GM23248 (cell line): ENCODE measurements around the gene JAK3. TPM values are rescaled to one million over a fixed set of nuclear protein-coding genes. Genes with fewer than 3 reads are reported as not detected.

Source experiments
- DNase-seq: peaks from one replicate; pipeline ENCODE4 v3.0.0-alpha.2; 2015
- H2AFZ ChIP-seq: fragments of 200-600 bp; sonication (generic); 2 replicates; pipeline ENCODE4 v1.6.1; 2016; ENCODE audit warnings: antibody characterized with exemption
- H3F3A ChIP-seq: fragments of 200-600 bp; sonication (generic); 2 replicates; pipeline ENCODE4 v1.6.1; 2016; ENCODE audit warnings: mild to moderate bottlenecking, antibody characterized with exemption, mixed run types; ENCODE audit not compliant: insufficient read depth
- H3K27ac ChIP-seq: fragments of 200-600 bp; sonication (generic); 2 replicates; pipeline ENCODE4 v1.5.1; 2016; ENCODE audit warnings: mild to moderate bottlenecking
- H3K27me3 ChIP-seq: fragments of 200-600 bp; sonication (generic); replicated peaks from 2 replicates; pipeline ENCODE4 v1.6.1; 2016; ENCODE audit warnings: mild to moderate bottlenecking; ENCODE audit not compliant: insufficient read depth
- H3K36me3 ChIP-seq: fragments of 200-600 bp; sonication (generic); 2 replicates; pipeline ENCODE4 v1.6.1; 2016; ENCODE audit warnings: low read depth, mild to moderate bottlenecking
- H3K4me1 ChIP-seq: fragments of 200-600 bp; sonication (generic); 2 replicates; pipeline ENCODE4 v1.6.1; 2016; ENCODE audit warnings: mild to moderate bottlenecking; ENCODE audit not compliant: insufficient read depth
- H3K4me2 ChIP-seq: fragments of 200-600 bp; sonication (generic); one replicate; pipeline ENCODE4 v1.6.1; 2016; ENCODE audit warnings: mild to moderate bottlenecking; ENCODE audit not compliant: unreplicated experiment
- H3K4me3 ChIP-seq: fragments of 200-600 bp; sonication (generic); 2 replicates; pipeline ENCODE4 v1.5.1; 2016; ENCODE audit warnings: mild to moderate bottlenecking
- H3K79me2 ChIP-seq: fragments of 200-600 bp; sonication (generic); 2 replicates; pipeline ENCODE4 v1.6.1; 2016; ENCODE audit warnings: mild to moderate bottlenecking; ENCODE audit not compliant: insufficient read depth
- H3K9ac ChIP-seq: fragments of 200-600 bp; sonication (generic); 2 replicates; pipeline ENCODE4 v1.6.1; 2016; ENCODE audit warnings: mild to moderate bottlenecking
- H3K9me2 ChIP-seq: fragments of 200-600 bp; sonication (generic); 2 replicates; pipeline ENCODE4 v1.6.1; 2016; ENCODE audit warnings: mixed run types, mild to moderate bottlenecking, moderate library complexity; ENCODE audit not compliant: insufficient read depth
- H3K9me3 ChIP-seq: fragments of 200-600 bp; sonication (generic); one replicate; pipeline ENCODE4 v1.6.1; 2017; ENCODE audit warnings: low read depth
- H4K20me1 ChIP-seq: fragments of 200-600 bp; sonication (generic); 2 replicates; pipeline ENCODE4 v1.6.0; 2016; ENCODE audit not compliant: insufficient read depth
- EZH2 ChIP-seq: fragments of 200-600 bp; sonication (generic); IDR thresholded peaks from 2 replicates; pipeline ENCODE4 v1.6.1; 2018; ENCODE audit warnings: antibody characterized with exemption, mild to moderate bottlenecking; ENCODE audit not compliant: insufficient read depth, poor library complexity, severe bottlenecking
- EZH2phosphoT487 ChIP-seq: fragments of 200-600 bp; sonication (generic); IDR thresholded peaks from 2 replicates; pipeline ENCODE4 v1.6.1; 2018; ENCODE audit warnings: antibody characterized with exemption, moderate library complexity, mild to moderate bottlenecking, low read depth; ENCODE audit not compliant: insufficient read depth
- WGBS, 2 experiments: methylation state at CpG; one replicate each; pipeline ENCODE4 v1.1.6; 2015 to 2017; ENCODE audit warnings: low lambda C conversion rate in 2 of 2, low coverage in 1 of 2; ENCODE audit errors: missing lambda C conversion rate in 2 of 2; 5-methylcytosine and 5-hydroxymethylcytosine counted together
- in situ Hi-C: fragments of 300-500 bp; cut with MboI; formaldehyde crosslinking; loops from 2 replicates; pipeline ENCODE4 v1.15.0; 2020
- polyA plus RNA-seq: library from polyadenylated mRNA; unstranded; fragments of >200 nt; fragmentation: Nextera tagmentation; extraction: Ambion mirVana; gene quantifications from 2 replicates; pipeline ENCODE4 v1.2.1, GENCODE V29; 2016
- total RNA-seq: library from RNA; depleted of rRNA; stranded (reverse); fragments of >200 nt; shearing (Covaris generic); gene quantifications from 2 replicates; pipeline ENCODE4 v1.2.3, GENCODE V29; 2014

The JAK3 gene
- total and polyA plus RNA-seq, 2 experiments from 2014 or later = 5.0 to 5.9 TPM

GRCh38 chr19:17841810-17842662, 5.7 kb downstream of the JAK3 start:
- no peak for TF ChIP-seq EZH2phosphoT487
- no peak for TF ChIP-seq EZH2
- no peaks in the 10 kb centered on the region for H3K27me3 ChIP-seq
- no peaks in the 10 kb centered on the region for H3K9me3 ChIP-seq
- no peaks in the 10 kb centered on the region for H3K4me1 ChIP-seq
- H3K4me2 ChIP-seq = peak overlapping the region; percentile 55
- no peaks in the 10 kb centered on the region for H3K9me2 ChIP-seq
- in situ Hi-C loops = no loop called here
- no peaks in the 10 kb centered on the region for H3K36me3 ChIP-seq
- WGBS, 2 experiments = 6 to 8% methylated on average over 33 to 47 of the region's 56 CpGs
- peak; percentile 91 for DNase-seq
- H3F3A ChIP-seq = no peaks in the 10 kb centered on the region
- H2AFZ ChIP-seq = peak overlapping the region; percentile 73
- peak overlapping the region; percentile 53 for H3K4me3 ChIP-seq
- H3K27ac ChIP-seq = no peak overlapping the region
- H3K79me2 ChIP-seq = no peaks in the 10 kb centered on the region
- H3K9ac ChIP-seq = peak overlapping the region; percentile 63
- no peaks in the 10 kb centered on the region for H4K20me1 ChIP-seq

DNA sequence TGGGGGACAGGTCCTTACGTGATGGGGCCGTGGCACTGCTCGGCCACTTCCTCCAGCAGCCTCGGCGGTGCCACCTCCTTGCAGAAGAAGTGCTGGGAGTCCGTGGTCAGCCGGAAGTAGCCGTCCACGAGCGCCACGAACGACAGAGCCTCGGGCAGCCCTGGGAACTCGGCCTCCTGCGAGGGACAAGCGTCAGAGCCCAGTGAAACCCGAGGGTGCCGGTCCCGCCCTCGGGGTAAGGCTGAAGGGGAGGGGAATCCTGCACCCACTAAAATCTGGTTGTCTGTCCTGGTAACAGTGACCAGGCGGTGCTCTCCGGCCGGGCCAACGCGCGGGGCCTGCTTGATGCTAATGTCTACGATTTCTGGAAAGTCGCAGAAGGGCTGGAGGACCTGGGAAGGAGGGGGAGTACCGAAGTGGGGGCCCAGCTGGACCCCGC, 6.4 kb downstream of the JAK3 start:
- H3K9me3 ChIP-seq = no peaks in the 10 kb centered on the region
- no peaks in the 10 kb centered on the region for H3K4me1 ChIP-seq
- no peaks in the 10 kb centered on the region for H3K9me2 ChIP-seq
- no peaks in the 10 kb centered on the region for H3F3A ChIP-seq
- TF ChIP-seq EZH2phosphoT487 = no peak
- TF ChIP-seq EZH2 = no peak
- no peaks in the 10 kb centered on the region for H4K20me1 ChIP-seq
- in situ Hi-C loops = no loop called here
- no peak overlapping the region for H3K9ac ChIP-seq
- H3K4me2 ChIP-seq = no peak overlapping the region
- WGBS, 2 experiments = 28 to 45% methylated on average over 27 to 30 of the region's 30 CpGs
- H3K27ac ChIP-seq = no peak overlapping the region
- H3K27me3 ChIP-seq = no peaks in the 10 kb centered on the region
- no peaks in the 10 kb centered on the region for H3K36me3 ChIP-seq
- peak; percentile 16 for DNase-seq
- peak overlapping the region; percentile 53; the same call in 1 of the 2 replicates for H3K4me3 ChIP-seq
- peak overlapping the region; percentile 73 for H2AFZ ChIP-seq
- no peaks in the 10 kb centered on the region for H3K79me2 ChIP-seq

- Histone ChIP-seq H3K27ac (no peak overlapping the region), H3K4me2 (no peak overlapping the region), H2AFZ (no peak overlapping the region), H3K4me1 (no peaks in the 10 kb centered on the region), H3K79me2 (no peaks in the 10 kb centered on the region), H3K9me3 (no peaks in the 10 kb centered on the region), H3K36me3 (no peaks in the 10 kb centered on the region), H3K9ac (no peak overlapping the region), H3F3A (no peaks in the 10 kb centered on the region), H4K20me1 (no peaks in the 10 kb centered on the region), H3K9me2 (no peaks in the 10 kb centered on the region), H3K27me3 (no peaks in the 10 kb centered on the region), H3K4me3 (no peak overlapping the region)
- TF ChIP-seq EZH2 (no peak), EZH2phosphoT487 (no peak)
- in situ Hi-C loops = no loop called here
- no peak for DNase-seq
- WGBS, 2 experiments = 87 to 88% methylated on average over 6 of the region's 6 CpGs
Observed at GRCh38 chr19:17840019-17840418, 7.8 kb downstream of the JAK3 start.

GRCh38 chr19:17837972-17838371, 9.8 kb downstream of the JAK3 start:
- TF ChIP-seq EZH2phosphoT487 (no peak), EZH2 (no peak)
- DNase-seq = no peak
- Histone ChIP-seq H3K9me2 (no peaks in the 10 kb centered on the region), H3K4me1 (no peaks in the 10 kb centered on the region), H3K4me3 (no peak overlapping the region), H3K4me2 (no peak overlapping the region), H3F3A (no peaks in the 10 kb centered on the region), H3K27me3 (no peaks in the 10 kb centered on the region), H2AFZ (no peak overlapping the region), H3K36me3 (no peaks in the 10 kb centered on the region), H3K79me2 (no peaks in the 10 kb centered on the region), H3K27ac (no peak overlapping the region), H3K9ac (no peak overlapping the region), H4K20me1 (no peaks in the 10 kb centered on the region), H3K9me3 (no peaks in the 10 kb centered on the region)
- in situ Hi-C loops = no loop called here
- WGBS, 2 experiments = 80 to 84% methylated on average over 7 of the region's 7 CpGs
